Right cardiac atrium (tissue), 5 donors: Measurements from ENCODE around the gene SPAG9. TPM values are rescaled to one million over a fixed set of nuclear protein-coding genes. Genes with fewer than 3 reads are reported as not detected.

Experiments
- ATAC-seq, 2 donors: fragments of 200-7000 bp; cut with Tn5 transposase; one replicate each; pipeline versions ENCODE4 v1.8.0 to v1.9.1; 2020; ENCODE audit warnings: moderate library complexity in 2 of 2, mild to moderate bottlenecking in 1 of 2
- DNase-seq, 3 donors: peaks; one replicate each; pipeline ENCODE4 v3.0.0-alpha.2; 2020
- H3K27ac ChIP-seq: one replicate; pipeline ENCODE4 v1.5.1; 2013; ENCODE audit warnings: mild to moderate bottlenecking, low read length, control low read depth, moderate library complexity
- H3K27me3 ChIP-seq: one replicate; pipeline ENCODE4 v1.6.1; 2013; ENCODE audit not compliant: control insufficient read depth, insufficient read depth
- H3K4me1 ChIP-seq: one replicate; pipeline ENCODE4 v1.6.1; 2013; ENCODE audit warnings: low read length; ENCODE audit not compliant: control insufficient read depth, insufficient read depth
- H3K4me3 ChIP-seq: one replicate; pipeline ENCODE4 v1.5.1; 2013; ENCODE audit warnings: low read length, control low read depth
- H3K9me3 ChIP-seq: one replicate; pipeline ENCODE4 v1.6.1; 2013; ENCODE audit warnings: low read length; ENCODE audit not compliant: control insufficient read depth
- WGBS: extraction: QIAGEN DNeasy Blood & Tissue Kit; methylation state at CpG from one replicate; pipeline ENCODE4 v1.1.7; 2013; 5-methylcytosine and 5-hydroxymethylcytosine counted together
- intact Hi-C, 4 donors: fragments of 100-400 bp; cut with DNase I; formaldehyde crosslinking; loops; one replicate each; pipeline versions ENCODE4 v1.11.0 to v1.14.0; 2022 to 2023
- polyA plus RNA-seq: library from polyadenylated mRNA; stranded (reverse); fragments of 200-250 nt; gene quantifications from one replicate; pipeline ENCODE4 v1.2.3, GENCODE V29; 2013
- total RNA-seq, 4 donors: library from RNA; stranded (reverse); fragmentation: NEBNext Ultra II Directional; extraction: Animal tissue kit (Norgen Biotek cat#: 25700); gene quantifications; one replicate each; pipeline ENCODE4 v1.2.1, GENCODE V29; 2021
- donor health status: healthy with polysubstance abuse.
- donor health status: DM: no; HTN: yes; CAD: no.
- donor health status: DM: no; HTN: no; CAD: no.
- donor health status: DM: no; HTN: yes; CAD: no; lungs with severe emphysema.
- donor health status: DM: yes; HTN: yes; CAD: no.

Gene SPAG9
- total and polyA plus RNA-seq, 5 donors = 19.1 to 81.0 (median 59.0) TPM

DNA sequence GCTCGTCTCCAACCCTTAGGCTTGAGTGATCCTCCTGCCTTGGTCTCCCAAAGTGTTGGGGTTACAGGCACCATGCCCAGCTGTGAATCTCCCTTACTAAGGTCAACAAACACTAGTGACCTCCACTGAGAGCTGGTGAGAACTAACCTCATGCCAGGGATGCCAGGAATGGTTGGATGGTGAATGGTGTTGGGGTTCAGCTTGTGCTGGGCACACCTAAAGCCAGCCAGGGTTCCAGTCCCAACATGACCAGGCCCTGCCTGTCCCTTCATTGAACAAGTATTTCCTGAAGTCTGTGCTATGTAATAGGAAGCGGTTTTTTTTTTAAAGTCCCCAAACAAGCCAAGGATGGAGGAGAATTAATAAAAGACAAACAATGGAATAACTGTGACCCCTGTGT is 198.6 kb downstream of the SPAG9 start:
- Histone ChIP-seq H3K4me1 (peaks cover 4% of the 10 kb centered on the region), H3K27me3 (no peaks in the 10 kb centered on the region), H3K4me3 (no peak overlapping the region), H3K9me3 (no peaks in the 10 kb centered on the region), H3K27ac (no peak overlapping the region)
- intact Hi-C loops = loop anchor here in 1 of 4 donors (10.0 kb wide), 1 partner anchor 47 kb away; no protein-coding TSS in a partner anchor
- no peak for DNase-seq
- no peak for ATAC-seq
- 90% methylated on average over 2 of the region's 2 CpGs for WGBS

DNA sequence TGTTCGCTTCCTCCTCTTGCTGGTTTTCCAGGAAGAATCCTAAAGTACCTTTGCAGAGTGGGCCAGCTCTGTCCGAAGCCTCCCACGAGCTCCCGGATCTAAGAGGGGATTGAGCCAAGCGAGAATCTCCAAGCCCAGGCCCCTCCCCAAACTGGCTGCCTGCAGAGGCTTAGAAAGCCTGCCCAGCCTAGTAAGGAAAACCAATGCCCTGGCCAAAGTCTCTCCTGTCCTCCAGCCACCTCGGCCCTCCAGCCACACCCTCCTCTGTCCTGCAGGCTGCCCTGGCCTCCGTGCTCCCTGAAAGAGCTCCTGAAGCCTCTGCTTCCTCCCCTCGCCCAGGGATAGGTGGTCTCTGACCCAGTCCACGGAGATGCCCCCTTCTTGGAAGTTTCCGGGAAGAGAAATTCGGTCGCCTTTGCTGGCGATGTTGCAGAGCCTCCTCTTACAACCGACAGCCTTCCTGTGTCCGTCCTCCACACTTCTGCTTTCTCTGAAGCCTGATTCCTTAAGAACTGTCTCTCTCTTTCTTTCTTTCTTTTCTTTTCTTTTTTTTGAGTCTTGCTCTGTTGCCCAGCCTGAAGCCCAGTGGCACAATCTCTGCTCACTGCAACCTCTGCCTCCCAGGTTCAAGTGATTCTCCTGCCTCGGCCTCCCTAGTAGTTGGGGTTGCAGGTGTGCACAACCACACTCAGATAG is 199.6 kb downstream of the SPAG9 start:
- no peaks in the 10 kb centered on the region for H3K27me3 ChIP-seq
- intact Hi-C loops = loop anchor here in 1 of 4 donors (10.0 kb wide), 1 partner anchor 46 kb away; no protein-coding TSS in a partner anchor
- no peak overlapping the region for H3K4me3 ChIP-seq
- H3K9me3 ChIP-seq = no peaks in the 10 kb centered on the region
- DNase-seq = no peak
- ATAC-seq = no peak
- WGBS = 73% methylated on average over 16 of the region's 16 CpGs
- peak overlapping the region; percentile 14 for H3K27ac ChIP-seq
- peaks cover 4% of the 10 kb centered on the region for H3K4me1 ChIP-seq

DNA sequence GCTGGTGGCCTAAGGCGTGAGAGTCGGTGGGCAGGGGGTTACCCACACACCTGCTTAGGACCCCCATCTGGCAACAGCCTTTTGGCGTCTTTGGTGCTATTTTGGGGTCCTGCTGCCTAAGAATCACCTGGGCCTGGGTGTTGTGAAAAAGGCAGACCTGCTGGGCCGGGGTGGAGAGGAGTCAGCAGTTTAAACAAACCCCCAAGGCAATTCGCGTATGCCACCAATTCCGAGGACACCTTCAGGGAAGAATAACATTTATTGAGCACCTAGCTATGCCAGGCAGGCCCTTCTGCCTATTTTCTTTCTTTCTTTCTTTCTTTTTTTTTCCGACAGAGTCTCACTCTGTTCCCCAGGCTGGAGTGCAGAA is 200.6 kb downstream of the SPAG9 start:
- Histone ChIP-seq H3K4me3 (no peak overlapping the region), H3K9me3 (no peaks in the 10 kb centered on the region), H3K27ac (peak overlapping the region; percentile 18), H3K27me3 (no peaks in the 10 kb centered on the region), H3K4me1 (peaks cover 4% of the 10 kb centered on the region)
- DNase-seq = no peak
- WGBS = 75% methylated on average over 8 of the region's 8 CpGs
- no peak for ATAC-seq
- intact Hi-C loops = loop anchor here in 1 of 4 donors (10.0 kb wide), 1 partner anchor 45 kb away; no protein-coding TSS in a partner anchor

DNA sequence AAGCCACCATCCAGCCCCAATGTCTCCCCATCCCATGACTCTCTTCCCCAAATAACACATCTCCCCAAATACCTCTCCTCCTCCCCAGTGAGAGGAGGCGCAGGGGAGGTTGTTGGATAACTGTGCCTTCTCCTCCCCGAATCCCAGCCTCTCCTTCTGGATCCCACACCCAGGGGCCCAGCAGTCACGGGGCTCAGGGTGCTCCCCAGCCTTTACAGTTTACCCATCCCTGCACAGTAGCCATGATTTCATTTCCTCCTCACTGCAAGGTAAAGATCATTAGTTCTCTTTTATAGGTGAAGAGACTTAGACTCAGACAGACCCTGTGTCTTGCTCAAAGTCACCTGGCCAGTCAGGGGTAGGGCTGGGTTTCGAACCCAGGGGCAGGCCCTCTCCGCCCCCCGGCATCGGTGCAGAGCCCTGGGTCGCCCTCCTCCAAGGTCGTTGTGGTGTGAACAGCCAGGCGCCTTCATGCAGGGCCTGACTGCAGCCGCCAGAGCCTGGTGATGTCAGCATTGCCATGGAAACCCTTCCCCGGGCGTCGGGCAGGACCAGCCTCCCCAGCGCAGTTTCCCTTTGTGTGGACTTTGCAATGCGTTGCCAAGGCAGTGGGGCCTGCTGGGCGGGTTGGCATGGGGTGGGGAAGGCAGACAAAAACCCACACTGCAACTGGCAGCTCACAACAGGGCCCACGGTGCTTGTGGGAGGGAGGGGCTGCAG is 201.2 kb downstream of the SPAG9 start:
- DNase-seq (peak; percentile 90 to 95 (median 94)), ATAC-seq (peak; percentile 92 to 95)
- peak overlapping the region; percentile 18 for H3K27ac ChIP-seq
- WGBS = 28% methylated on average over 18 of the region's 18 CpGs
- no peak overlapping the region for H3K4me3 ChIP-seq
- intact Hi-C loops = loop anchor here in 1 of 4 donors (10.0 kb wide), 1 partner anchor 45 kb away; no protein-coding TSS in a partner anchor
- H3K4me1 ChIP-seq = peaks cover 4% of the 10 kb centered on the region
- no peaks in the 10 kb centered on the region for H3K27me3 ChIP-seq
- no peaks in the 10 kb centered on the region for H3K9me3 ChIP-seq

DNA sequence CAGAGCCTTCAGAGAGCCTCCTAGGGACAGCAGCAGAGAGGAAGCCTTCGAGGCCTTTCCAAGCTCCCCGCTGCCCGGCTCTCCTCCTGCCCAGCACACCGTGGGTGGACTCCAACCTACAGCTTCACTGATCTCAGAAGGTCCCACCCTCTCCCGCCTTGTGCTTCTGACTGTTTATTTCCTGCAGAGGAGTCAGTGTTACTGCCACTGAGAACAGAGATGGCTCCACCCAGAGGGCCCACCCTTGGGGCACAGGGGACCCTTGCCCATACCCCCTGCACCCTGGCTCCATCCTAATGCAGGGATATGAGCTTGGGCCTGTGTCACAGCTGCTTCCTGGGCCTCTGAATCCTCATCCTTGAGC is 201.8 kb downstream of the SPAG9 start:
- H3K4me1 ChIP-seq = peaks cover 4% of the 10 kb centered on the region
- intact Hi-C loops = no loop called here
- no peak overlapping the region for H3K27ac ChIP-seq
- DNase-seq = no peak
- 65% methylated on average over 5 of the region's 5 CpGs for WGBS
- H3K27me3 ChIP-seq = no peaks in the 10 kb centered on the region
- peak in 1 of 2 donors; percentile 38 for ATAC-seq
- H3K9me3 ChIP-seq = no peaks in the 10 kb centered on the region
- no peak overlapping the region for H3K4me3 ChIP-seq

DNA sequence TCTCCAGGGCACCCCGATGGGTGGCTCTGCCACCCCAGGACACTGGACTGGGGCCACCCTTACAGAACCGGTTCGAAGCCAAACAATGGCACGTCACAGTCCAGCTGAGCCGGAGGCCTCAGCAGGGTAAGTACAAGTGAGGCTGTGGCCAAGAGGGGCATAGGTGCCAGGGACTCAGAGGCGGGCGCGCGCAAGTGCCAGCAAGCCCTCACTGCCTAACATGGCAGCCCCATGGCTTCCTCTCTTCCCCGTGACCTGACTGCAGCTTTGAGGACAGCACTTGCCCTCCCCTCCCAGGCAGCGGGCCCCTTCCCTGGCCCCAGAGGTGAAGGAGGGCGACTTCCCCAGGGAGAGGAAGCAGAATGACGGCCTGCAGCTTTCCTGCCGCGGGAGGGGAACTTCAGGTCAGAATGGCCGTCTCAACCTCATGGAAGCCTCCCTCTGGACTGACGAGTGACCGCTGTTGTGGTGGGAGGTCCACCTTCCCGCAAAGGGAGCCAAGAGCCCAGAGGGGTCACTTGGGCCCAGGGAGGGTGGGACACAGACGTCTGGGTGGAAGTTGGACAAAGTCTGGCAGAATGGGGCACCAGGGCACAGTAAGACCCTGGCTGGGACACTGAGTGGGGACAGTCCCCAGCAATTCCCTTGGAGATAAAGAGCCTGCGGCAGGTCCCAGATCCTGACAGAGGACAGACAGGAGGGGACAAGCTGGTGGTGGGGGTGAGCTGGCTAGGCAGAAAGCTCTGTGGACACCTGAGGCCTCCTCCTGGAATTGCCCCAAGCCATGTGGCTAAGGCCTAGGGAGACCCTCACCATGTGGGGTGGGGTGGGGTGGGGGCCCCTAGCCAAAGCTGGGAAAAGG is 202.4 kb downstream of the SPAG9 start:
- intact Hi-C loops = no loop called here
- WGBS = 77% methylated on average over 21 of the region's 21 CpGs
- Histone ChIP-seq H3K27me3 (no peaks in the 10 kb centered on the region), H3K4me3 (no peak overlapping the region), H3K9me3 (no peaks in the 10 kb centered on the region), H3K27ac (no peak overlapping the region), H3K4me1 (peaks cover 4% of the 10 kb centered on the region)
- no peak for ATAC-seq
- DNase-seq = no peak

DNA sequence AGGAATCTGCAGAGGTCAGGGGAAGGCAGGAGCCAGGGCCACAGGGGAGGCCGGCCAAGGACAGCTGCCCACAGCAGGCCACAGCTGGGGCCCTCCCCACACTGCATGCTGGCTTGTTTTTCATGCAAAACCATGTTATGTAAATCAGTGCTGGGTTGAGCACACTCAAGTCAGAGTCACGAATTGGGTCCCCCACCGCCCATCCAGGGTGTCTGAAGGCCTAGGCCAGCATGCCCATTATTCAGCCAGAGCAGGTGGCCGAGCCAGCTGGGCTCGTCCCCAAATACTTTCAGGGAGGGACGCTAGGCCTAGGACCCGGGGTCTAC is 203.3 kb downstream of the SPAG9 start:
- DNase-seq (peak in 1 of 3 donors; percentile 70), ATAC-seq (no peak)
- Histone ChIP-seq H3K27me3 (no peaks in the 10 kb centered on the region), H3K9me3 (no peaks in the 10 kb centered on the region), H3K4me1 (peaks cover 4% of the 10 kb centered on the region), H3K4me3 (no peak overlapping the region), H3K27ac (no peak overlapping the region)
- intact Hi-C loops = no loop called here
- 87% methylated on average over 7 of the region's 7 CpGs for WGBS

DNA sequence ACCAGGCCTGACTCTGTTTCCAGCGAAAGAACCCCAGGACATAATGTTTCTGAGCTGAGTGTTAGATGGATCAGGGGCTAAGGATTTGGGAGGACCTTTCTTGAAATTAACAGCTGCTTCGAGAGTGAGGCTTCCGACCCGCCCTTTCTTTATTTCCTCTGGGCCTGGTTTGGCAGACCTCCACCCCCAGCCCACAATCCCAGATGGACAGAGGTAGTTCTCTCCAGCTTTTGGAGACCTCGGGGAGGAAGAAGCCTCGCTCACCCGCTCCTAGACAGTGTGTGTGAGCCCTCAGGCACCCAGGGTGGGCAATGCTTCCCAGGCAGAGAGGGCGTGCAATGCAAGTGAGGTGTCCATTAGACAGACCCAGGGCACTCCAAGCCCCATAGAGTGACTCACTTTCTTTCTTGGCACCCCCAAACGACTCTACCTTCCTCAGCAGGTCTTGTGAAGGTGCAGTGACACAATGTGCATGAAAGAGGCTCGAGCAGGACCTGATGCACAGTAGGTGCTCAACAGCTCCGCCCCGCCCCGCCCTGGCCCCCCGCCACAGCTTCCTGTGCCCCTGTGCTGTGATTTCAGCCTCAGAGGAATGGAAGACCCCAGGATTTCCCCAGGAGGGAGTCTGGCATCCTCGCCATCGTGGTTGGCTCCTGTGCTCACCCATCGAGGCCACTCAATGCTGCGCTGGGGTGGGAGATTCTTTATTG is 203.8 kb downstream of the SPAG9 start:
- no peaks in the 10 kb centered on the region for H3K27me3 ChIP-seq
- intact Hi-C loops = no loop called here
- peaks cover 4% of the 10 kb centered on the region for H3K4me1 ChIP-seq
- ATAC-seq = no peak
- no peaks in the 10 kb centered on the region for H3K9me3 ChIP-seq
- H3K27ac ChIP-seq = no peak overlapping the region
- DNase-seq = peak in 1 of 3 donors; percentile 75
- no peak overlapping the region for H3K4me3 ChIP-seq
- 73% methylated on average over 18 of the region's 18 CpGs for WGBS

DNA sequence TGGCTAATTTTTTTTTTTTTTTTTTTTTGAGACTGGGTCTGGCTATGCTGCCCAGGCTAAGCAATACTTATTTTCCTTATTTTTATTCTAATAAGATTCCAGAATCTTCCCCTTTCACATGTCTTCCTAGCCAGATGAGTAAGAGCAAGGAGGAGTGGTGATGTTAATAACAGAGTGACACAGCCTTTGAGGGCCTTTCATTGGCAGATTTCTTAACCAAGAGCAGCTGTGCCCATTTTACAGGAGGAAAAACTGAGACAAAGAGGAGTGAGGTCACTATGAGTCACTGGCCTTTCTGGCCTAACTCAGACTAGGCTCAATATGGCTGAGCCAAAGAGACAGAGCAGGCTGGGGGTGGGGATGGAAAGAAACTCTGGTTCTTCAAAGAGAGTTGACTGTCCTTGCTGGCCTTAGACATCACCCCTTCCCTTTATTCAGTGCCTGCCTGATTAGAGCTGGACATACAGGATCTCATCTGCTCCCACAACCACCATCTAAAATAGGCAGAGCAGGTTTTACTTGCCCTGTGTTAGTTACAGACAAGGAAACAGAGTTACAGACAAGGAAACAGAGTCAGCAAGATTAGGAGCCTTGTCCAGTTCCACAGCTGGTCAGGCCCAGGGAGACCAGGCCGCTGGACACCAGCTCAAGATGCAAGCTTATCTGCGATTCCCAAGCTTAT is 204.5 kb downstream of the SPAG9 start:
- Histone ChIP-seq H3K27me3 (no peaks in the 10 kb centered on the region), H3K4me3 (no peak overlapping the region), H3K4me1 (peaks cover 4% of the 10 kb centered on the region), H3K27ac (no peak overlapping the region), H3K9me3 (no peaks in the 10 kb centered on the region)
- ATAC-seq (no peak), DNase-seq (no peak)
- intact Hi-C loops = no loop called here
- WGBS = 73% methylated on average over 2 of the region's 2 CpGs

DNA sequence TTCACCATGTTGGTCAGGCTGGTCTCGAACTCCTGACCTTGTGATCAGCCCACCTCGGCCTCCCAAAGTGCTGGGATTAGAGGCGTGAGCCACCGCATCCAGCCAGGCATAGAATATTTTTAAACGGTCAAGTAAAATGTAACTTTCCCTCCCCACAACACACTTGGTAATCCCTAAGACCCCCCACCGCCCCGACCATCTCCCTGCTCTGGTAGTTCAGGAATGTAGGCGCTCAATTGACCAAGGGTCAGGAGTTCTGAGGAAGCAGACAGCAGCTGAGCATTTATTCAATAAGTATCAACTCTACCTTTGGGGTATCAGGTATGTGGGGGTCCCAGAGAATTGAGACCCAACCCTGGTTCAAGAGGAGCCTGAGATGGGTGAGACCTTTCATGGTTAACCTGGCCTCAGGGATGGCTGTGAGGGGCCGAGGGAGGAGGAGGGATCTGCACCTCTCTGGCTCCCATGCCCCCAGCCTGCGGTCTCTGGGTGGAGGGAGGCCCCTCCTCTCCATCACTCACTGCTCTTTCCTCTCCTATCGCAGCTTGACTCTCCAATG is 206.1 kb downstream of the SPAG9 start:
- no peaks in the 10 kb centered on the region for H3K27me3 ChIP-seq
- WGBS = 88% methylated on average over 11 of the region's 11 CpGs
- intact Hi-C loops = no loop called here
- H3K9me3 ChIP-seq = no peaks in the 10 kb centered on the region
- ATAC-seq (no peak), DNase-seq (no peak)
- no peak overlapping the region for H3K27ac ChIP-seq
- no peak overlapping the region for H3K4me3 ChIP-seq
- peaks cover 4% of the 10 kb centered on the region for H3K4me1 ChIP-seq
